Cardiac muscle cell (in vitro differentiated cells and primary cell): ENCODE results near the gene MYL10. TPM values are rescaled to one million over a fixed set of nuclear protein-coding genes. Genes with fewer than 3 reads are reported as not detected.

Experiments
- DNase-seq, 2 donors: peaks; one replicate each; pipeline versions ENCODE4 v3.0.0 to v3.0.0-alpha.2; 2010 to 2017; ENCODE audit warnings: low read depth in 1 of 2, low spot score in 1 of 2
- H3K27ac ChIP-seq: fragments of 200-600 bp; sonication (generic); 2 replicates; pipeline ENCODE4 v1.5.1; 2016
- H3K27me3 ChIP-seq: fragments of 200-600 bp; sonication (generic); 2 replicates; pipeline ENCODE4 v1.6.0; 2016; ENCODE audit warnings: control low read depth
- H3K36me3 ChIP-seq: fragments of 200-600 bp; sonication (generic); 2 replicates; pipeline ENCODE4 v1.5.1; 2016; ENCODE audit warnings: control low read depth
- H3K4me1 ChIP-seq: fragments of 200-600 bp; sonication (generic); 2 replicates; pipeline ENCODE4 v1.8.1; 2017; ENCODE audit warnings: low read depth, mild to moderate bottlenecking, mixed run types
- H3K4me3 ChIP-seq: fragments of 200-600 bp; sonication (generic); 2 replicates; pipeline ENCODE4 v1.5.1; 2016; ENCODE audit warnings: mild to moderate bottlenecking
- H3K9me3 ChIP-seq: fragments of 200-600 bp; sonication (generic); 2 replicates; pipeline ENCODE4 v1.5.1; 2017; ENCODE audit warnings: low read depth, mild to moderate bottlenecking, control low read depth
- polyA plus RNA-seq: library from polyadenylated mRNA; unstranded; fragments of >200 nt; fragmentation: Nextera tagmentation; extraction: Ambion mirVana; gene quantifications from 2 replicates; pipeline ENCODE4 v1.2.1, GENCODE V29; 2016
- total RNA-seq: library from RNA; depleted of rRNA; stranded (reverse); fragments of >200 nt; gene quantifications from 2 replicates; pipeline ENCODE4 v1.2.3, GENCODE V29; 2016
- TF ChIP-seq, protein P1 (sequence below): IDR thresholded peaks from 2 replicates; pipeline ENCODE4 v1.5.1; 2012; ENCODE audit warnings: low read depth, mild to moderate bottlenecking, low read length

The MYL10 gene
- total and polyA plus RNA-seq, 2 experiments from 2014 or later: not detected

DNA sequence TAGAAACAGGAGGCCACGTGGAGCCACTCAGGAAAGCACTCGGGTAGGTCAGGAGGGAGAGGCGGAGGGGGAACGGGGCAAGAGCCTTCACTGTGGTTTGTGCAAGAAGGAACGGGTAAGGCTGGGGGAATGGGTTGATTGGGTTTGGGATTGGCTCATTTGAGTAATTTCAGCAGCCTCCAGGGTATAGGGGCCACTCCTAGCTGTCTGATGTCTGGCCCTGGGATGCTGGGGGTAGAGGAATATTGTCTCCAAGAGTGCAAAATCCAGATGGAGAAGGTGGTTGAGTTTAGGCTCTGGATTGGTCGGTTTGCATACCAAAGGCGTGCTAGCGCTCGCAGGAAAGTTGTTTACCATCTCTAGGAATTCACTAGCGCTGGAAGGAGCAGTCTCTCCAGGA, 47.2 kb downstream of the MYL10 start:
- Histone ChIP-seq H3K9me3 (no peaks in the 10 kb centered on the region), H3K27ac (no peak overlapping the region), H3K4me3 (no peak overlapping the region), H3K36me3 (no peaks in the 10 kb centered on the region), H3K4me1 (no peaks in the 10 kb centered on the region), H3K27me3 (no peaks in the 10 kb centered on the region)
- DNase-seq: no peak
- TF ChIP-seq, protein P1, sequence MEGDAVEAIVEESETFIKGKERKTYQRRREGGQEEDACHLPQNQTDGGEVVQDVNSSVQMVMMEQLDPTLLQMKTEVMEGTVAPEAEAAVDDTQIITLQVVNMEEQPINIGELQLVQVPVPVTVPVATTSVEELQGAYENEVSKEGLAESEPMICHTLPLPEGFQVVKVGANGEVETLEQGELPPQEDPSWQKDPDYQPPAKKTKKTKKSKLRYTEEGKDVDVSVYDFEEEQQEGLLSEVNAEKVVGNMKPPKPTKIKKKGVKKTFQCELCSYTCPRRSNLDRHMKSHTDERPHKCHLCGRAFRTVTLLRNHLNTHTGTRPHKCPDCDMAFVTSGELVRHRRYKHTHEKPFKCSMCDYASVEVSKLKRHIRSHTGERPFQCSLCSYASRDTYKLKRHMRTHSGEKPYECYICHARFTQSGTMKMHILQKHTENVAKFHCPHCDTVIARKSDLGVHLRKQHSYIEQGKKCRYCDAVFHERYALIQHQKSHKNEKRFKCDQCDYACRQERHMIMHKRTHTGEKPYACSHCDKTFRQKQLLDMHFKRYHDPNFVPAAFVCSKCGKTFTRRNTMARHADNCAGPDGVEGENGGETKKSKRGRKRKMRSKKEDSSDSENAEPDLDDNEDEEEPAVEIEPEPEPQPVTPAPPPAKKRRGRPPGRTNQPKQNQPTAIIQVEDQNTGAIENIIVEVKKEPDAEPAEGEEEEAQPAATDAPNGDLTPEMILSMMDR: no peak

DNA sequence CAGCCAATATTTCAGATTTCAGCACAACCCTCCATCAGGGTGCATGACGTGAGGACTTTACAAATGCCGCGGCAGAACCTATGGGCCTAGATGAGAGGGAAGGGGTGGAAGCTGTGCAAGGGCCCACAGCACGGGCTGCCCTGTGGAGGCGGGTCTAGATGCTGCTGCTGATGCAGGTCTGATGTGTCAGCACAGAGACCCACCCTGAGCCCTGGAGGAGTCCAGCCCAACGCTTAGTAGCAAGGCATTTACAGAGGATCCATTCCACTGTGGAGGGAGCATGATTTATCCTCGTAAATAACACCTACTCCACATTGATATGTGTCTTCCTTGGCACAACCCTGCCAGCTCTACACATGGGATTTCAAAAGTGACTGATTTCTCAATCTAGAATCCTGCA, 48.5 kb downstream of the MYL10 start:
- TF ChIP-seq, protein P1: no peak
- no peaks in the 10 kb centered on the region for H3K27me3 ChIP-seq
- DNase-seq: no peak

DNA sequence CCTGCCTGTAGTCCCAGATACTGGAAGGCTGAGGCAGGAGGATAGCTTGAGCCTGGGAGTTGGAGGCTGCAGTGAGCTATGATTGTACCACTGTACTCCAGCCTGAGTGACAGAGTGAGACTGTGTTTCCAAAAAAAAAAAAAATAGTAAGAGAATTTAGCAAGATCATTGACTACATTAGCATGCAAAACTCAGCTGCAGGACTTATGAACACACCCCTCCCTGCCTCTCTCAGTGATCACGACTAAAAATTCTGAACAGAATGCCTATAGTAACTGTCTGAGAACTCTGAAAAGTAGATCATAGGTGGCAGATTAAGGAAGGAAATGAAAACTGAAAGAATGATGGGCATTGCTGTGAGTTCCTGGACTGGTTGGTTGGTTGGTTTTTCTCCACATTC, 50.5 kb downstream of the MYL10 start:
- no peaks in the 10 kb centered on the region for H3K27me3 ChIP-seq

More for the DNA sequence above, 48.5 kb downstream of the MYL10 start:
- Histone ChIP-seq H3K4me1 (no peaks in the 10 kb centered on the region), H3K27ac (no peak overlapping the region), H3K4me3 (no peak overlapping the region), H3K9me3 (no peaks in the 10 kb centered on the region), H3K36me3 (no peaks in the 10 kb centered on the region)

DNA sequence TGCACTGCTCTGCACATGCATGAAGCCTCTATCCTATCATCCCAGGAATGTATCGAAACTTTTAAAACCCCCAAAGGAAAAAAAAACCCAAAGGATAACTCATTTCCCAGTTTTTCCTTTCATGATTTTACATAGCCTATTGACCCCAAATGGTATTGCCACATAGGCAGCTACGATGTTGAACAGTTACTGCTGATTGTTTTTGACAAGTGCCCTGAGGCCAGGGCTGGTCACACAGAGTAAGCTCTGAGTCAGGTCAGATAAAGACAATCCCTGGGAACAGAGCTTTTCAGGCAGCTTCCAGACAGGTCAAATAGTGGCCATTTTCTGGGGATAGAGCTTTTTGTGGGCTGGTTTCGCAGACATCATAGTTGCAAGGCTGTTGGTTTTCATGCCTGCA, 52.1 kb downstream of the MYL10 start:
- no peak overlapping the region for H3K27ac ChIP-seq
- no peak for DNase-seq

More for the DNA sequence above, 50.5 kb downstream of the MYL10 start:
- no peaks in the 10 kb centered on the region for H3K4me1 ChIP-seq
- no peak overlapping the region for H3K4me3 ChIP-seq
- no peak for DNase-seq
- H3K36me3 ChIP-seq: no peaks in the 10 kb centered on the region
- H3K27ac ChIP-seq: no peak overlapping the region
- TF ChIP-seq, protein P1: no peak
- no peaks in the 10 kb centered on the region for H3K9me3 ChIP-seq

DNA sequence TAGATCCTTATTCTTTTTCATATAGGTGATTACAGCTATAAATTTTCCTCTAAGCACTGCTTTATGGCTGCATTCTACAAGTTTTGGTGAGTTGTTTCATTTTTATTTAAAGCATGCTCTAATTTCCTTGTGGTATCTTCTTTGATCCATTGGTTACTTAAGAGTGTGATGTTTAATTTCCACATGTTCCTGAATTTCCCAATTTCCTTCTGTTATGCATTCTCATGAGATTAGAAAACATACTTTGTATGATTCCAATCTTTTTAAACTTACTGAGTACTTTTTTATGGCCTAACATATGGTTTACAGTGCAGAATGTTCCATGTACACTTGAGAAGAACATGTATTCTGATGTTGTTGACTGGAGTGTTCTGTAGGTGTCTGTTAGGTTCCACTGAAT, 53.4 kb downstream of the MYL10 start:
- TF ChIP-seq, protein P1: no peak
- H3K27me3 ChIP-seq: no peaks in the 10 kb centered on the region
- peaks cover 3% of the 10 kb centered on the region for H3K9me3 ChIP-seq
- H3K4me1 ChIP-seq: no peaks in the 10 kb centered on the region
- peak in 1 of 2 donors; percentile 29 for DNase-seq
- H3K27ac ChIP-seq: no peak overlapping the region
- H3K36me3 ChIP-seq: no peaks in the 10 kb centered on the region
- H3K4me3 ChIP-seq: no peak overlapping the region

More for the DNA sequence above, 52.1 kb downstream of the MYL10 start:
- TF ChIP-seq, protein P1: no peak
- no peaks in the 10 kb centered on the region for H3K4me1 ChIP-seq
- H3K9me3 ChIP-seq: no peaks in the 10 kb centered on the region
- H3K36me3 ChIP-seq: no peaks in the 10 kb centered on the region
- no peaks in the 10 kb centered on the region for H3K27me3 ChIP-seq
- H3K4me3 ChIP-seq: no peak overlapping the region

DNA sequence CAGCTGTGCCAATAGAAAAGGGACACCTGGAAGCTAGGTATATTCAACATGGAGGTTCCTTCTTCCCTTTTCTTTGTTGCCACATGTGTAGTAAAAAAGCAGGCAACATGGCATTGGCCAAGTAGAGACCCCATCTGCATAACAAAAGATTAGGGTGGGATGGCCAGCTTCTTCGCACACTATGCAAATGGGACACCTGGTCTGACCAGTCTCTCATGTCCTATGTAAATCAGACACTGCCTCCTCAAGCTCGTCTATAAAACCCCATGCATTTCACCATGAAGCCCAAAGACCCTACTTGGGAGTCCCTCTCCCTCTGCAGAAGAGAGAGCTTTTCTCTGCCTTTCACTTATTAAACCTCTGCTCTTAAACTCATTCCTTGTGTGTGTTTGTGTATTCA, 53.9 kb downstream of the MYL10 start:
- Histone ChIP-seq H3K4me3 (no peak overlapping the region), H3K36me3 (no peaks in the 10 kb centered on the region), H3K27me3 (no peaks in the 10 kb centered on the region), H3K9me3 (peaks cover 3% of the 10 kb centered on the region), H3K4me1 (no peaks in the 10 kb centered on the region), H3K27ac (no peak overlapping the region)
- no peak for DNase-seq
- TF ChIP-seq, protein P1: no peak
